ENCODE results near the gene NELFCD.

NELFCD gene

GRCh38 chr20:59017493-59018231, 36.6 kb downstream of the NELFCD start:
- H2AFZ ChIP-seq (ENCODE audit: low read depth, low read length), result no peak overlapping the region
- no peak overlapping the region for H3K4me2 ChIP-seq (ENCODE audit: insufficient read depth, low read length)
- peaks cover 5% of the 10 kb centered on the region for H3K36me3 ChIP-seq (ENCODE audit: insufficient read depth, low read length)
- no peak overlapping the region for H3K9ac ChIP-seq (ENCODE audit: low read depth, low read length)
- TF ChIP-seq EZH2 (IDR thresholded peaks at IDR 0.05; ENCODE audit: borderline replicate concordance, low read depth, low read length, severe bottlenecking), result no peak
- TF ChIP-seq, protein P1, sequence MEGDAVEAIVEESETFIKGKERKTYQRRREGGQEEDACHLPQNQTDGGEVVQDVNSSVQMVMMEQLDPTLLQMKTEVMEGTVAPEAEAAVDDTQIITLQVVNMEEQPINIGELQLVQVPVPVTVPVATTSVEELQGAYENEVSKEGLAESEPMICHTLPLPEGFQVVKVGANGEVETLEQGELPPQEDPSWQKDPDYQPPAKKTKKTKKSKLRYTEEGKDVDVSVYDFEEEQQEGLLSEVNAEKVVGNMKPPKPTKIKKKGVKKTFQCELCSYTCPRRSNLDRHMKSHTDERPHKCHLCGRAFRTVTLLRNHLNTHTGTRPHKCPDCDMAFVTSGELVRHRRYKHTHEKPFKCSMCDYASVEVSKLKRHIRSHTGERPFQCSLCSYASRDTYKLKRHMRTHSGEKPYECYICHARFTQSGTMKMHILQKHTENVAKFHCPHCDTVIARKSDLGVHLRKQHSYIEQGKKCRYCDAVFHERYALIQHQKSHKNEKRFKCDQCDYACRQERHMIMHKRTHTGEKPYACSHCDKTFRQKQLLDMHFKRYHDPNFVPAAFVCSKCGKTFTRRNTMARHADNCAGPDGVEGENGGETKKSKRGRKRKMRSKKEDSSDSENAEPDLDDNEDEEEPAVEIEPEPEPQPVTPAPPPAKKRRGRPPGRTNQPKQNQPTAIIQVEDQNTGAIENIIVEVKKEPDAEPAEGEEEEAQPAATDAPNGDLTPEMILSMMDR (IDR thresholded peaks at IDR 0.05; ENCODE audit: borderline replicate concordance, extremely low read depth, low read length, poor library complexity, severe bottlenecking), result no peak
- DNase-seq (no peak), ATAC-seq (ENCODE audit: insufficient read depth, low read depth) (no peak)
- H3K27ac ChIP-seq (ENCODE audit: low read length), result no peak overlapping the region
- no peaks in the 10 kb centered on the region for H3K27me3 ChIP-seq (ENCODE audit: insufficient read depth, low read length, poor library complexity)
- H3K4me3 ChIP-seq (ENCODE audit: low read depth in 1 of 2, low read length in 2 of 2), result no peak overlapping the region
- H4K20me1 ChIP-seq (ENCODE audit: insufficient read depth, low read length), result peaks cover 18% of the 10 kb centered on the region
- no peaks in the 10 kb centered on the region for H3K79me2 ChIP-seq (ENCODE audit: insufficient read depth, low read length)
- H3K9me3 ChIP-seq (ENCODE audit: insufficient read depth, low read length, severe bottlenecking), result no peaks in the 10 kb centered on the region
- no peaks in the 10 kb centered on the region for H3K4me1 ChIP-seq (ENCODE audit: insufficient read depth, low read length)

DNA sequence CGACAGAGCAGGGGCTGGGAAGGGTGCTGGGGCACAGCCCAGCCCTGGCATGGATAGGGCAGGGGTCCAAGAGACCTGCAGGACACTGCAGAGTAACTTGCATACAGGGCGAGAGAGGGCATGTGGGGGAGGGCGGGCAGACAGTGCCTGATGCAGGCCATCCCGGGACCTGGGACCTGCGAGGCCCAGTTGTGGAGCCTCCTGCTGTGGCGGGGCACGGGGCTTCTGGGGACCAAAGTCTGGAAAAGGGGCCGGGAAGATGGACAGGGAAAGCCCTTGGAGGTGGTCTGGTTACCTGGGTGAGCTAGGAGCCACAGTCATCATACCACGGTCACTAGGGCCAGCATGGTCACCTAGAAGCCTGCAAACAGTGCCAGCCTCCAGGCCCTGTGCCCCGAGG, 37.8 kb downstream of the NELFCD start:
- H3K36me3 ChIP-seq (ENCODE audit: insufficient read depth, low read length), result peaks cover 16% of the 10 kb centered on the region
- no peaks in the 10 kb centered on the region for H3K4me1 ChIP-seq (ENCODE audit: insufficient read depth, low read length)
- TF ChIP-seq EZH2 (IDR thresholded peaks at IDR 0.05; ENCODE audit: borderline replicate concordance, low read depth, low read length, severe bottlenecking), result no peak
- TF ChIP-seq, protein P1 (IDR thresholded peaks at IDR 0.05; ENCODE audit: borderline replicate concordance, extremely low read depth, low read length, poor library complexity, severe bottlenecking), result no peak
- H3K27ac ChIP-seq (ENCODE audit: low read length), result no peak overlapping the region
- H3K79me2 ChIP-seq (ENCODE audit: insufficient read depth, low read length), result peaks cover 3% of the 10 kb centered on the region; the same call in 1 of the 2 replicates
- H4K20me1 ChIP-seq (ENCODE audit: insufficient read depth, low read length), result peaks cover 28% of the 10 kb centered on the region
- H3K4me2 ChIP-seq (ENCODE audit: insufficient read depth, low read length), result no peak overlapping the region
- no peak overlapping the region for H2AFZ ChIP-seq (ENCODE audit: low read depth, low read length)
- no peaks in the 10 kb centered on the region for H3K9me3 ChIP-seq (ENCODE audit: insufficient read depth, low read length, severe bottlenecking)
- H3K27me3 ChIP-seq (ENCODE audit: insufficient read depth, low read length, poor library complexity), result no peaks in the 10 kb centered on the region
- no peak overlapping the region for H3K4me3 ChIP-seq (ENCODE audit: low read depth in 1 of 2, low read length in 2 of 2)
- DNase-seq (no peak), ATAC-seq (ENCODE audit: insufficient read depth, low read depth) (no peak)
- no peak overlapping the region for H3K9ac ChIP-seq (ENCODE audit: low read depth, low read length)

- ATAC-seq (ENCODE audit: insufficient read depth, low read depth), result no peak
- Histone ChIP-seq H3K9me3 (ENCODE audit: insufficient read depth, low read length, severe bottlenecking) (no peaks in the 10 kb centered on the region), H2AFZ (ENCODE audit: low read depth, low read length) (no peak within 1 kb of the TSS), H3K4me1 (ENCODE audit: insufficient read depth, low read length) (no peaks in the 10 kb centered on the region), H3K9ac (ENCODE audit: low read depth, low read length) (no peak within 1 kb of the TSS), H3K79me2 (ENCODE audit: insufficient read depth, low read length) (peaks cover 7% of the 10 kb centered on the region; the same call in 1 of the 2 replicates), H3K36me3 (ENCODE audit: insufficient read depth, low read length) (peaks cover 20% of the 10 kb centered on the region), H3K4me3 (ENCODE audit: low read depth in 1 of 2, low read length in 2 of 2) (no peak within 1 kb of the TSS), H3K27ac (ENCODE audit: low read length) (no peak within 1 kb of the TSS), H4K20me1 (ENCODE audit: insufficient read depth, low read length) (peaks cover 32% of the 10 kb centered on the region), H3K27me3 (ENCODE audit: insufficient read depth, low read length, poor library complexity) (no peaks in the 10 kb centered on the region), H3K4me2 (ENCODE audit: insufficient read depth, low read length) (no peak within 1 kb of the TSS)
- DNase-seq, result no peak
- TF ChIP-seq, protein P1 (IDR thresholded peaks at IDR 0.05; ENCODE audit: borderline replicate concordance, extremely low read depth, low read length, poor library complexity, severe bottlenecking), result no peak
- no peak for TF ChIP-seq EZH2 (IDR thresholded peaks at IDR 0.05; ENCODE audit: borderline replicate concordance, low read depth, low read length, severe bottlenecking)
Observed at GRCh38 chr20:59019217-59019616, 38.2 kb downstream of the NELFCD start, which contains the start of gene TUBB1. Gene TUBB1 (plus strand): TSS chr20:59019429. CDS start chr20:59019523, 94 bp downstream.
